Effector CD8-positive, alpha-beta T cell (primary cell): Measurements from ENCODE around the gene CEP128.
"Not testable (repeated sequence)": the region's sequence is repeated elsewhere in the genome, so short reads cannot be mapped to it uniquely, and the experiment has no call there.

Experiments used
- DNase-seq: peaks from one replicate; lab custom pipeline; 2025; lab: John Stamatoyannopoulos, UW

Gene CEP128

GRCh38 chr14:80953211-80953610 is 11.7 kb upstream of the CEP128 start:
- not testable (repeated sequence) for DNase-seq

DNA sequence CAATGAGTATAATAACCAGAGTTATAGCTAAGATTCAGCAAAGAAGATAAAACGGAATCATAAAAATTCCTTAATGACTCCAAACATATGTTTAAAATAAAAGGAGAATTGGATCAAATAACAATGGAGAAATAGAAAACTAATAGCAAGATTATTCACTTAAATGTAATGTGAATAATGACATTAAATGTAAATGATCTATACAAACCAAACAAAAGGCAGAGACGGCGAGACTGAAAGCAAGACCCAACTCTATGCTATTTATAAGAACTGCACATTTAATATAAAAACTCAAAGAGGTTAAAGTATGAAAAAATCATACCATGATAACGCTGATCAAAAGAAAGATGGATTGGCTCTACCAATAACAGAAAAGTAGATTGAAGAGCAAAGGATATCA is 10.0 kb upstream of the CEP128 start:
- DNase-seq = no peak

- DNase-seq = no peak
Observed at GRCh38 chr14:80948291-80948690, 6.8 kb upstream of the CEP128 start.

- no peak for DNase-seq
Observed at GRCh38 chr14:80946797-80947196, 5.3 kb upstream of the CEP128 start.

DNA sequence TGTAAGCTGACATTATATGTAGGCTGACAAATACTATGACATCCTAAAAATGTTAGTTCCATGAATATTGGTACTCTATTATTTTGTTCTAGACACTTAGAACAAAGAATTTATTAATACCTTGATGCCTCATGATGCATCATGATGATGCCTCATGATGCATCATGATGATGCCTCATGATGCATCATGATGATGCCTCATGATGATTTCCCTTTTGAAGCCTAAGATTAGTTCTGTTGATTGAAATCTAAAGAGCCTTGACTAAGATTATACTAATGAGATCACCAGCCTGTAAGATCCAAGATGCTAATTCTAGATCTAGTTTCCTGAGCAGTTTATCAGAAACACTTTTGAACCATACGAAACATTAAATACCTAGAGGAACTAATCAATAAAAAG is 4.6 kb upstream of the CEP128 start:
- no peak for DNase-seq

- DNase-seq = no peak
Observed at GRCh38 chr14:80944861-80945617, 3.5 kb upstream of the CEP128 start.

DNA sequence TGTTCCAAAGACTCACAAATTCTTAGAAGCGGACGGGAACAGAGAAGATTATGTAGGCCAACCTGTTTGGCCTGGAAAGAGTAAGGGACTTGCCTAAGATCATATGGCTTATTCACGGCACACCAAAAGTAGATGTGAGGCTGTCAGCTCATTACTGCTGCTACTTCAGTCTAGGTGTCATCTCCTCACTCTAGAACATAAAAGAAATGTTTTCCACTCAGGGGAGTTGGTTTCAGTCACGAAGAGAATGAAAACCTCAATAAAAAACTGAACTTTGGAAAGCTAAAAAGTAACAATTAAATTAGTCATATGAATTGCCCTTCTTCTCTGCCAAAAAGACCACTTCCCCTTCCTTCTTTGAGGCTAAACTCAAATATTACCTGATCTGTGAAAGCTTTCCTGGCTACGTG is 658 bp upstream of the CEP128 start:
- no peak for DNase-seq

- DNase-seq = no peak
Observed at GRCh38 chr14:80940146-80940545, 1.4 kb downstream of the CEP128 start.

GRCh38 chr14:80933686-80934085 is 7.9 kb downstream of the CEP128 start:
- no peak for DNase-seq

GRCh38 chr14:80933282-80933681 is 8.3 kb downstream of the CEP128 start:
- DNase-seq = no peak

DNA sequence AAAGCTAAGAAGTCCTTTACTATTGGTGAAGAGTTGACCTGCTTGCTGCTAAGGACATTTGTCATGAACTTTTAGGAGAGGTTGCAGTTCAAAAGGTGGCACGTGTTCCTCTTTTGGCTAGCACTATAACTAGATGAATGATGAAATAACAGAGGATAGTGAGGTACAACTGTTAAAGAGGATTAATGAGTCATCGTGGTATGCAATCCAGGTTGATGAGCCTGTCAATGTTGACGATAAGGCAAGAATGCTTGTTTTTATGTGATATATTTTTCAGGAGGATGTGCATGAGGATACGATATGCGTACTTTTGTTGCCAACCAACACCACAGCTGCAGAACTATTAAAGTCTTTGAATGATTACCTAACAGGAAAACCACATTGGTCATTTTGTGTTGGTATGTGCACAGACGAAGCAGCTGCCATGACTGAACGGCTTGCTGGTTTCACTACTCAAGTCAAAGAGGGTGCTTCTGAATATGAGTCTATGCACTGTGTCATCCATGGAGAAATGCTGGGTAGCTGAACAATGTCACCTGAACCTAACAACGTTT is 10.6 kb downstream of the CEP128 start:
- DNase-seq = no peak

GRCh38 chr14:80930095-80930494 is 11.4 kb downstream of the CEP128 start:
- no peak for DNase-seq

DNA sequence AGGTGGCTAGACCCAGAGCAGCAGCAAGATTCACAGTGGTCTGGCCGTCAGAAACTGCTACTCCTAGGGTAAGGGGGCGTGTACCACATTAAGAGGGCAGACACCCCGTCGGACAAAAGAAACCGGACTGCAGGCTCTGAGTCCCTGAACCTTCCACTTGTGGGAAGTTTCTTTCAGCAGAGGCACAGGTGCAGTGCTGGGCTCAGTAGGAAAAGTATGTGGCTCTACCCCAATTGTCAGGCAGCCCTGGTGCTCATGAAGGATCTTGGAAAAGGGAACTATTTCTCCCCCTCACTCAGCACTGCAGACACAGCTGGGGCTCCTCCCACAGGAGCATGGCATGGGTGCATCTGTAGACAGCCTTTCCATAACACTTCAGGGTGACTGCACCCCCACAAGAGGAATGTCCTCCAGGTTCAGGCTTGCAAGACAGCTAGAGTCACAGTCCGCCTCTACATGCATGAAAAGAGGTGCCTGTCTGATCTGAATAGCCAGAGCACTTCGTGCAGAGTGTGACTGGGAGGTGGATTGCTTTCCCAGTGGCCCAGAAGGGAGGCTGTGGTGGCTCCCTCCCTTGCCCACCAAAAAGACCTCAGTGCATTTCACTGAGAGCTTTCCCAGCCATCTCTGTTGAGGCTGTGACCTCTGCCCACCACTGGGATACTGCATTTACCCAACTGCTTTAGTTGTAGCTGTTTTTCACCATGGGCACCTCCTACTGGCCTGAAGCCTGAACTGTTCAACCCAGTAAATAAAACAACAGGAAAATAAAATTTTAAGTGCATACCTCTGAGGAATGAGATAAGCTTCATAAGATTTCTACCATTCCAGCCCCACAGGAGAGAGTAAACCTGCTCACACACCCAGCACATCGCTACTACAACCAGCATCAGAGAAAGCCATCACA is 14.2 kb downstream of the CEP128 start:
- no peak for DNase-seq

GRCh38 chr14:80926397-80927082 is 15.0 kb downstream of the CEP128 start:
- no peak for DNase-seq

- no peak for DNase-seq
Observed at GRCh38 chr14:80924365-80925103, 17.0 kb downstream of the CEP128 start.

DNA sequence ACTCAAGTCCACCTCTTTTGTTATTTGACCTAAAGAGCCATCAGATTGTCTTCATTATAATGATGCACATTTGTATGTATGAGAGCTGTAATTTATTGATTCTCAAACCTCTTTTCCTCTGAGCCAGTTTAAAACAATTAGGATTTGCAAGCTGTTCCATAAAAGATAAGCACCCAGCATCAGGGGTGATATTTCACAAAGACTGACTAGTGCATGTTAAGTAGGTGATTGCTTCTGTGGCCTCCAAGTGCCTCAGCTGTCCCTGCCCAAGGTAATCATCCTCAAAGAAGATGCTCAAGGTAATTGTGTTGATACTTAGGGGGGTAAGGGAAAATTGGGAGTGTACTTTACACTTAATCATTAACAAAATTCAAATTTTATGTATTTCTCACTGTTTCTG is 18.2 kb downstream of the CEP128 start:
- DNase-seq = no peak

- DNase-seq = no peak
Observed at GRCh38 chr14:80919622-80920021, 21.9 kb downstream of the CEP128 start.

DNA sequence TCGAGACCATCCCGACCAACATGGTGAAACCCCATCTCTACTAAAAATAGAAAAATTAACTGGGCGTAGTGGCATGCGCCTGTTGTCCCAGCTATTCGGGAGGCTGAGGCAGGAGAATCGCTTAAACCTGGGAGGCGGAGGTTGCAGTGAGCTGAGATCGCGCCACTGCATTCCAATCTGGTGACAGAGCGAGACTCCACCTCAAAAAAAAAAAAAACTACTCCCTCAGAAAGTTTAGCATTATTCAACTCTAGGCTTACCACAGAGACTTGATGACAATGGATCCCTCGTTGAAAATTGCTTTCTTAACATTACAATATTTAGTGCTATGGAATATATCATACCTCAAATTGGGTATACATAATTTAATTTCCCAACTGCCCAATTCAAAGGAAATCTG is 29.5 kb downstream of the CEP128 start:
- DNase-seq = not testable (repeated sequence)

DNA sequence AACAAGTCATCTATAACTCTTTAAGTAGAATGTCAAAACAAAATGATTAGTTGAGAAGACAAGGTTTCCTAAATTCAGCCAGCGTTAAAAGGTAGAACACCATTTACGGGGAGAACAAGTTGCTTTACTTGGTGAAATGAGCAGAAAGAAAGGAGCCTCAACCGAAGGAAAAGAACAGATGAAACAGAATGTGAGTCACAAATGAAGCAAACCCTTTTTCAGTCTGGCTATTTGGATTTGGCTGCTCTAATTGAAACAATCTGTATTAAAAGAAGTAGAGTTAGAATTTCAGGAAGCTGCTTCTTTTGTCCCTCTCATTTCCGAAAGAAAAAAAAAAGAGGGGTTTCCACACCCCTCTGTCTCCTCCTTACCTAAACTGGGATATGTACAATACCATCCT is 34.6 kb downstream of the CEP128 start:
- DNase-seq = no peak

GRCh38 chr14:80906336-80906735 is 35.2 kb downstream of the CEP128 start:
- no peak for DNase-seq

GRCh38 chr14:80902608-80903007 is 38.9 kb downstream of the CEP128 start:
- DNase-seq = no peak

GRCh38 chr14:80901822-80902221 is 39.7 kb downstream of the CEP128 start:
- DNase-seq = no peak
